Activated CD8-positive, alpha-beta memory T cell treated with anti-CD3 and anti-CD28 coated beads, Interleukin-2, amount 10 ng/mL, durations not matched to agents 7 days and 5 days (primary cell): ENCODE results near the gene FBXO41. TPM values are rescaled to one million over a fixed set of nuclear protein-coding genes. Genes with fewer than 3 reads are reported as not detected.

Source experiments
- ATAC-seq: fragments of 150-1000 bp; cut with Tn5 transposase; one replicate; pipeline ENCODE4 v1.10.0; 2021; ENCODE audit warnings: moderate library complexity
- CTCF ChIA-PET: fragments of 350-600 bp; sonication (Branson Sonifier 250); formaldehyde crosslinking; loops from one replicate; lab custom pipeline; 2021; ENCODE audit warnings: antibody characterized with exemption; lab: Charles Lee
- DNase-seq: peaks from one replicate; pipeline ENCODE4 v3.0.0-alpha.2; 2020
- H3K27ac Mint-ChIP-seq: one replicate; pipeline ENCODE4 v1.8.0; 2021; ENCODE audit warnings: mild to moderate bottlenecking, mixed read lengths
- H3K27me3 Mint-ChIP-seq: one replicate; pipeline ENCODE4 v1.8.0; 2021; ENCODE audit warnings: mixed read lengths
- H3K36me3 Mint-ChIP-seq: one replicate; pipeline ENCODE4 v1.8.0; 2021; ENCODE audit warnings: mild to moderate bottlenecking, mixed read lengths
- H3K4me1 Mint-ChIP-seq: one replicate; pipeline ENCODE4 v1.8.0; 2021; ENCODE audit warnings: mixed read lengths
- H3K4me3 Mint-ChIP-seq: one replicate; pipeline ENCODE4 v1.8.0; 2021; ENCODE audit warnings: mild to moderate bottlenecking, moderate library complexity, mixed read lengths
- H3K9me3 Mint-ChIP-seq: one replicate; pipeline ENCODE4 v1.8.0; 2022; ENCODE audit warnings: low read depth, mixed read lengths
- total RNA-seq, 2 experiments: library from RNA; stranded (reverse); gene quantifications; one replicate each; pipeline ENCODE4 v1.2.3, GENCODE V29; 2021

FBXO41 gene
- total RNA-seq, 2 experiments from 2014 or later = 28.2 to 31.5 TPM

DNA sequence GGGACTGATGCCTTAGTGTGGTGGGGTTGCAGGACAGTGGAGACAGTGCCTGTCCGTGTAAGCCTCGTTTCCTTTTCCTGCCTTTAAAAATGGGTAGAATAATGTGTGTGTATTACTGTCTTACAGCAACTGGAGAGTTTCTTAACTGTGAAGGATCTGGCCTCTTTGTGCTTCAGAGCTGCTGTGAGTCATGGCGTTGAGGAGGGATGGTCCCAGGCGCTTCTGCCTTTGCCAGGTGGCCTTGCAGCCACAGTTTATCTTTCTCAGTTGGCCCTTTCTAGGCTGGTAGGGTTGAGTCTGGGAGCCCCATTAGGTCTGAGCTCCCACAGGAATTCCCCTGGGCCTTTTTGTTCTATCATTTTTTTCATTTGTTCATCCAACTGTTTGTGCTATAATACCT lies 60.5 kb downstream of the FBXO41 start:
- H3K27ac Mint-ChIP-seq = no peak overlapping the region
- no peaks in the 10 kb centered on the region for H3K27me3 Mint-ChIP-seq
- no peak overlapping the region for H3K4me3 Mint-ChIP-seq
- no peaks in the 10 kb centered on the region for H3K9me3 Mint-ChIP-seq
- H3K36me3 Mint-ChIP-seq = peaks cover 5% of the 10 kb centered on the region
- ATAC-seq (no peak), DNase-seq (no peak)
- CTCF ChIA-PET = interaction anchor here (3.3 kb wide), 1 partner anchor 11 kb away, joined by 9 read pairs; no protein-coding TSS in a partner anchor
- H3K4me1 Mint-ChIP-seq = peaks cover 16% of the 10 kb centered on the region

GRCh38 chr2:73218298-73218697 lies 66.0 kb downstream of the FBXO41 start:
- H3K36me3 Mint-ChIP-seq = peaks cover 5% of the 10 kb centered on the region
- peaks cover 21% of the 10 kb centered on the region for H3K4me1 Mint-ChIP-seq
- ATAC-seq (no peak), DNase-seq (no peak)
- no peaks in the 10 kb centered on the region for H3K9me3 Mint-ChIP-seq
- CTCF ChIA-PET = interaction anchor here (0.6 to 1.7 kb wide), 4 partner anchors 10 to 322 kb away, joined by 3 to 4 read pairs (median 4); no protein-coding TSS in a partner anchor
- no peak overlapping the region for H3K4me3 Mint-ChIP-seq
- no peak overlapping the region for H3K27ac Mint-ChIP-seq
- H3K27me3 Mint-ChIP-seq = no peaks in the 10 kb centered on the region

DNA sequence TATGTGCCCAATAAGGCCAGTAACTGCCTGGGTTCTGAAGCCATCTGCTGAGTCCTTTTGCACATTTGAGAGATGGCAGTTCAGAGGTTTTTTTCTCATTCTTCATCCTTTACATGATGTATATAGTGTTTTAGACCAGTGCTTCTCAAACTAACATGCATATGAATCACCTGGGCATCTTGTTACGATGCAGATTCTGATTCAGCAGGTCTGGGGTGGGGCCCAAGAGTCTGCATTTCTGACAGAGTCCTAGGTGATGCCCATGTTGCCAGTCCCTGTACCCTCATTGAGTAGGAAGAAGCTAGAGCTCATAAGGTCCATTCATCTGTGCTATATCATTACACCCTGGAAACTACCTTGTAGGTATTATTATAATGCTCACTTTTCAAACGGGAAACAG lies 66.5 kb downstream of the FBXO41 start:
- DNase-seq = no peak
- ATAC-seq = no peak
- peaks cover 5% of the 10 kb centered on the region for H3K36me3 Mint-ChIP-seq
- H3K4me3 Mint-ChIP-seq = no peak overlapping the region
- CTCF ChIA-PET = interaction anchor here (0.6 to 1.7 kb wide), 5 partner anchors 10 to 322 kb away, joined by 3 to 4 read pairs (median 3); partner anchors contain the start of gene PRADC1
- H3K9me3 Mint-ChIP-seq = no peaks in the 10 kb centered on the region
- H3K27me3 Mint-ChIP-seq = no peaks in the 10 kb centered on the region
- H3K27ac Mint-ChIP-seq = no peak overlapping the region
- peaks cover 25% of the 10 kb centered on the region for H3K4me1 Mint-ChIP-seq

GRCh38 chr2:73217160-73217559 lies 67.1 kb downstream of the FBXO41 start:
- CTCF ChIA-PET = interaction anchor here (0.8 to 1.7 kb wide), 5 partner anchors 9 to 40 kb away, joined by 3 to 4 read pairs (median 4); partner anchors contain the start of gene PRADC1
- H3K27me3 Mint-ChIP-seq = no peaks in the 10 kb centered on the region
- ATAC-seq (no peak), DNase-seq (no peak)
- no peak overlapping the region for H3K27ac Mint-ChIP-seq
- H3K4me3 Mint-ChIP-seq = no peak overlapping the region
- no peaks in the 10 kb centered on the region for H3K9me3 Mint-ChIP-seq
- H3K4me1 Mint-ChIP-seq = peaks cover 30% of the 10 kb centered on the region
- peaks cover 5% of the 10 kb centered on the region for H3K36me3 Mint-ChIP-seq

DNA sequence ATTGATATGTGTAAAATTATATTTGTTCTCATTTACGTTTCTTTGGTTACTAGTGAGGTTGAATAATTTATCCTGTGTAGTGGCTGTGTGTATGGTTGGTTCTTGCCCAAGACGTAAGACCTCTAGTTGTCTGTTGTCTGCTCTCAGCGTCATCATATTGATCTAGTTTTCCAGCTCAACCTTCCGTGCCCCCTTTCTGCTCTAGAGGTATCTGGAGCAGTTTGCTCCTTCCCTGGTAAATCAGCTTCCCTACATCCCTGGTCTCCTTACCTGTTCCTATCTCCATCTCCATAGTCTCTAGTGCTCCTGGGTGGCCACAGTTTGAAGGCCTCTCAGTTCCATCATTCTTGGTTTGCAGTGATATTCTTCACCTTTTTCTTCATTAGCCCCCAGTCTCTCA lies 69.0 kb downstream of the FBXO41 start:
- Mint-ChIP-seq H3K4me1 (peaks cover 30% of the 10 kb centered on the region), H3K27ac (peak overlapping the region; percentile 20), H3K27me3 (no peaks in the 10 kb centered on the region), H3K4me3 (peak overlapping the region; percentile 89), H3K9me3 (no peaks in the 10 kb centered on the region), H3K36me3 (no peaks in the 10 kb centered on the region)
- DNase-seq (no peak), ATAC-seq (no peak)
- CTCF ChIA-PET = interaction anchor here (1.0 to 1.1 kb wide), 2 partner anchors 38 to 130 kb away, joined by 5 to 6 read pairs; no protein-coding TSS in a partner anchor

- Mint-ChIP-seq H3K36me3 (no peaks in the 10 kb centered on the region), H3K9me3 (no peaks in the 10 kb centered on the region), H3K27ac (peak within 1 kb of the TSS; percentile 87), H3K27me3 (no peaks in the 10 kb centered on the region), H3K4me3 (peak within 1 kb of the TSS; percentile 89), H3K4me1 (peaks cover 30% of the 10 kb centered on the region)
- CTCF ChIA-PET = interaction anchor here (0.7 to 4.9 kb wide), 8 partner anchors 13 to 260 kb away, joined by 3 to 80 read pairs (median 8); partner anchors contain the start of genes CCT7, NOTO and PRADC1
- peak; percentile 95 for ATAC-seq
- peak; percentile 94 for DNase-seq
Observed at GRCh38 chr2:73214120-73215035, 69.9 kb downstream of the FBXO41 start, which contains the start of gene SMYD5. SMYD5 (plus strand) TSS chr2:73214245; CDS start chr2:73214267, 22 bp downstream.

- ATAC-seq (peak; percentile 76), DNase-seq (peak; percentile 83)
- Mint-ChIP-seq H3K27ac (no peak overlapping the region), H3K36me3 (no peaks in the 10 kb centered on the region), H3K4me3 (peak overlapping the region; percentile 89), H3K27me3 (peaks cover 2% of the 10 kb centered on the region), H3K9me3 (no peaks in the 10 kb centered on the region), H3K4me1 (peaks cover 30% of the 10 kb centered on the region)
- CTCF ChIA-PET = interaction anchor here (0.6 to 4.9 kb wide), 36 partner anchors 8 to 491 kb away, joined by 3 to 80 read pairs (median 4); partner anchors contain the start of genes CCT7, NOTO, PRADC1 and RAB11FIP5
Observed at GRCh38 chr2:73212448-73213176, 71.7 kb downstream of the FBXO41 start.

DNA sequence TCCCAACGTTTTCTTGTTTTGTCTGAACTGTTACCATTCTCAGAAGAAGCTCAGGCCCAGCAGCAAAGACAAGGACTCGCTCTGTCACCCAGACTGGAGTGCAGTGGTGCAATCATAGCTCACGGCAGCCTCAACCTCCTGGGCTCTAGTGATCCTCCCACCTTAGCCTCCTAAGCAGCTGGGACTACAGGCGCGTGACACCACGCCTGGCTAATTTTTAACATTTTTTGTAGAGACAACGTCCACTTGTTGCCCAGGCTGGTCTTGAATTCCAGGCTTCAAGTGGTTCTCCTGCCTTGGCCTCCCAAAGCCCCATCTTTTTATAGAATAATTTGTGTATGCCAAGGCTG lies 72.2 kb downstream of the FBXO41 start:
- Mint-ChIP-seq H3K36me3 (no peaks in the 10 kb centered on the region), H3K4me3 (no peak overlapping the region), H3K27me3 (peaks cover 3% of the 10 kb centered on the region), H3K9me3 (no peaks in the 10 kb centered on the region), H3K27ac (no peak overlapping the region), H3K4me1 (peaks cover 30% of the 10 kb centered on the region)
- no peak for ATAC-seq
- no peak for DNase-seq
- CTCF ChIA-PET = interaction anchor here (0.6 to 4.9 kb wide), 32 partner anchors 8 to 491 kb away, joined by 3 to 80 read pairs (median 4); partner anchors contain the start of genes CCT7, NOTO, PRADC1 and RAB11FIP5

GRCh38 chr2:73210696-73211095 lies 73.6 kb downstream of the FBXO41 start:
- peaks cover 9% of the 10 kb centered on the region for H3K27me3 Mint-ChIP-seq
- ATAC-seq = no peak
- no peak for DNase-seq
- CTCF ChIA-PET = interaction anchor here (0.9 to 4.9 kb wide), 4 partner anchors 24 to 237 kb away, joined by 3 to 80 read pairs (median 28); partner anchors contain the start of genes CCT7 and PRADC1
- no peak overlapping the region for H3K27ac Mint-ChIP-seq
- no peak overlapping the region for H3K4me3 Mint-ChIP-seq
- no peaks in the 10 kb centered on the region for H3K9me3 Mint-ChIP-seq
- H3K4me1 Mint-ChIP-seq = peaks cover 29% of the 10 kb centered on the region
- no peaks in the 10 kb centered on the region for H3K36me3 Mint-ChIP-seq

GRCh38 chr2:73210019-73210418 lies 74.3 kb downstream of the FBXO41 start:
- CTCF ChIA-PET = interaction anchor here (0.9 to 4.9 kb wide), 4 partner anchors 24 to 236 kb away, joined by 3 to 80 read pairs (median 28); partner anchors contain the start of genes CCT7 and PRADC1
- DNase-seq = no peak
- Mint-ChIP-seq H3K4me3 (no peak overlapping the region), H3K27me3 (peaks cover 13% of the 10 kb centered on the region), H3K9me3 (no peaks in the 10 kb centered on the region), H3K27ac (no peak overlapping the region), H3K36me3 (no peaks in the 10 kb centered on the region), H3K4me1 (peaks cover 22% of the 10 kb centered on the region)
- ATAC-seq = no peak

- no peak for DNase-seq
- Mint-ChIP-seq H3K4me1 (peaks cover 9% of the 10 kb centered on the region), H3K27ac (no peak overlapping the region), H3K36me3 (no peaks in the 10 kb centered on the region), H3K9me3 (no peaks in the 10 kb centered on the region), H3K4me3 (no peak overlapping the region), H3K27me3 (peaks cover 27% of the 10 kb centered on the region)
- no peak for ATAC-seq
- CTCF ChIA-PET = interaction anchor here (1.0 to 4.4 kb wide), 2 partner anchors 9 to 31 kb away, joined by 4 to 17 read pairs; no protein-coding TSS in a partner anchor
Observed at GRCh38 chr2:73208258-73208657, 76.0 kb downstream of the FBXO41 start.

DNA sequence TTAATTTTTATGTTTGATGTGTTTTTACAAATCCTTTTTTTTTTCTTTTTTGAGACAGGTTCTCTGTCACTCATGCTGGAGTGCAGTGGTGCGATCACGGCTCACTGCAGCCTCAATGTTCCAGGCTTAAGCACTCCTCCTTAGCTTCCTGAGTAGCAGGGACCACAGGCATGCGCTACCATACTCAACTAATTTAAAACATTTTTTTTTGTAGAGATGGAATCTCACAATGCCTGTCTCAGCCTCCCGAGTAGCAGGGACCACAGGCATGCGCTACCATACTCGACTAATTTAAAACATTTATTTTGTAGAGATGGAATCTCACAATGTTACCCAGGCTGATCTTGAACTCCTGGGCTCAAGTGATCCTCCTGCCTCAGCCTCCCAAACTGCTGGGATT lies 78.7 kb downstream of the FBXO41 start:
- CTCF ChIA-PET = interaction anchor here (4.4 kb wide), 1 partner anchor 28 kb away, joined by 17 read pairs; no protein-coding TSS in a partner anchor

More for the DNA sequence above, 78.7 kb downstream of the FBXO41 start:
- peaks cover 2% of the 10 kb centered on the region for H3K4me1 Mint-ChIP-seq
- no peak overlapping the region for H3K27ac Mint-ChIP-seq
- DNase-seq = no peak
- H3K27me3 Mint-ChIP-seq = peaks cover 46% of the 10 kb centered on the region
- no peaks in the 10 kb centered on the region for H3K36me3 Mint-ChIP-seq
- H3K4me3 Mint-ChIP-seq = no peak overlapping the region
- ATAC-seq = no peak
- H3K9me3 Mint-ChIP-seq = no peaks in the 10 kb centered on the region
